ENCODE measurements around the gene MYH10. TPM values are rescaled to one million over a fixed set of nuclear protein-coding genes. Genes with fewer than 3 reads are reported as not detected.

The MYH10 gene
- total RNA-seq, 1 experiment from 2014 or later, result 251 TPM

- Histone ChIP-seq H3K79me2 (ENCODE audit: insufficient read depth, low read length) (no peaks in the 10 kb centered on the region), H3K56ac (ENCODE audit: insufficient read length, low read depth, low read length) (no peak overlapping the region), H3T11ph (ENCODE audit: low read length) (no peak overlapping the region), H3K23ac (ENCODE audit: insufficient read length, low read depth, low read length) (no peak overlapping the region), H2BK5ac (ENCODE audit: insufficient read length, low read length) (no peak overlapping the region), H3K14ac (ENCODE audit: insufficient read depth, low read length) (no peak overlapping the region), H3K4me1 (ENCODE audit: insufficient read depth, low read length) (no peaks in the 10 kb centered on the region), H2AFZ (ENCODE audit: low read length) (no peak overlapping the region), H3K4me2 (ENCODE audit: insufficient read depth, insufficient read length, low read length) (no peak overlapping the region), H3K27ac (ENCODE audit: insufficient read length, low read depth, low read length) (no peak overlapping the region), H3K9me3 (ENCODE audit: control insufficient read depth, low read depth, low read length) (no peaks in the 10 kb centered on the region), H4K5ac (ENCODE audit: insufficient read length, low read depth, low read length) (no peak overlapping the region), H2BK15ac (ENCODE audit: low read depth, low read length) (no peak overlapping the region), H4K20me1 (ENCODE audit: control insufficient read depth, insufficient read depth, insufficient read length) (peaks cover 3% of the 10 kb centered on the region), H3K9ac (ENCODE audit: extremely low read depth, insufficient read length, low read length) (no peak overlapping the region), H2AK5ac (ENCODE audit: insufficient read length, low read length) (no peak overlapping the region), H4K8ac (replicated peaks; ENCODE audit: insufficient read length, low read depth, low read length) (no peak overlapping the region), H3K27me3 (ENCODE audit: insufficient read depth, low read length) (no peaks in the 10 kb centered on the region), H2BK20ac (ENCODE audit: low read depth, low read length, poor library complexity, severe bottlenecking) (no peak overlapping the region), H3K79me1 (ENCODE audit: insufficient read depth, low read depth, low read length, poor library complexity, severe bottlenecking) (no peaks in the 10 kb centered on the region), H3K4ac (ENCODE audit: low read depth, low read length) (no peak overlapping the region), H3K23me2 (ENCODE audit: insufficient read length, low read depth, low read length, poor library complexity, severe bottlenecking) (no peaks in the 10 kb centered on the region), H4K91ac (ENCODE audit: insufficient read length, low read depth, low read length) (no peak overlapping the region), H3K18ac (ENCODE audit: insufficient read length, low read depth, low read length) (no peak overlapping the region), H2BK12ac (ENCODE audit: insufficient read length, low read depth, low read length) (no peak overlapping the region), H2BK120ac (ENCODE audit: low read depth, low read length, poor library complexity, severe bottlenecking) (no peak overlapping the region)
- WGBS (ENCODE audit: extremely low coverage, insufficient read length, low lambda C conversion rate), result no CpG with 5 or more reads among the region's 9 CpGs
- DNase-seq, result no peak
- Mint-ChIP-seq H3K9me3 (no peaks in the 10 kb centered on the region), H3K27me3 (ENCODE audit: low read depth) (no peaks in the 10 kb centered on the region), H3K36me3 (ENCODE audit: insufficient read depth in 1 of 3, low read depth in 3 of 3) (peaks cover 2 to 40% (median 24%) of the 10 kb centered on the region in 3 experiments; a peak in 6 of 7 replicates), H3K4me1 (peaks cover 5 to 8% of the 10 kb centered on the region in 2 experiments; a peak in 3 of 4 replicates), H3K27ac (peak overlapping the region in 1 of 3 experiments; percentile 77; a peak in 2 of 7 replicates), H3K4me3 (no peak overlapping the region)
- TF ChIP-seq CTCF (conservative IDR thresholded peaks at IDR 0.05), result no peak
Measured at GRCh38 chr17:8468127-8468526, 162.4 kb downstream of the MYH10 start.
